Stimulated activated CD8-positive, alpha-beta memory T cell treated with anti-CD3 and anti-CD28 coated beads, Interleukin-4, amount 100 ng/mL, for 48 hours (primary cell): ENCODE results near the gene CYLD.
A peak's percentile ranks its signal among the peaks of the same experiment; 100 is the strongest.

Experiments used
- DNase-seq: peaks from one replicate; pipeline ENCODE4 v3.0.0-alpha.2; 2020

CYLD gene

GRCh38 chr16:50741781-50742575 lies at the start of gene CYLD:
CYLD (plus strand) TSS chr16:50742086; CDS start chr16:50749699, 7,613 bp downstream.
- DNase-seq, result peak; percentile 98

GRCh38 chr16:50692644-50692998 lies 49.3 kb upstream of the CYLD start:
- DNase-seq, result no peak

GRCh38 chr16:50692999-50693781 lies 48.7 kb upstream of the CYLD start, which contains the start of gene NOD2:
NOD2 (plus strand) TSS chr16:50693606; CDS start chr16:50699496, 5,890 bp downstream.
- no peak for DNase-seq

GRCh38 chr16:50694206-50694605 lies 47.7 kb upstream of the CYLD start:
- no peak for DNase-seq

- DNase-seq, result no peak
Observed at GRCh38 chr16:50695017-50696000, 46.6 kb upstream of the CYLD start.

GRCh38 chr16:50696126-50696525 lies 45.8 kb upstream of the CYLD start:
- no peak for DNase-seq

- peak; percentile 76 for DNase-seq
Observed at GRCh38 chr16:50696575-50697420, 45.1 kb upstream of the CYLD start.

GRCh38 chr16:50697421-50697715 lies 44.5 kb upstream of the CYLD start:
- no peak for DNase-seq

GRCh38 chr16:50697881-50698767 lies 43.8 kb upstream of the CYLD start:
- peak; percentile 79 for DNase-seq

- DNase-seq, result peak; percentile 81
Observed at GRCh38 chr16:50699326-50700159, 42.3 kb upstream of the CYLD start.

- DNase-seq, result no peak
Observed at GRCh38 chr16:50702725-50703124, 39.2 kb upstream of the CYLD start.

- DNase-seq, result no peak
Observed at GRCh38 chr16:50704245-50704644, 37.6 kb upstream of the CYLD start.

- DNase-seq, result no peak
Observed at GRCh38 chr16:50705436-50706110, 36.3 kb upstream of the CYLD start.

GRCh38 chr16:50706250-50706649 lies 35.6 kb upstream of the CYLD start:
- DNase-seq, result no peak

GRCh38 chr16:50708373-50709060 lies 33.4 kb upstream of the CYLD start:
- peak; percentile 57 for DNase-seq

GRCh38 chr16:50709061-50709684 lies 32.7 kb upstream of the CYLD start:
- no peak for DNase-seq

GRCh38 chr16:50709980-50710379 lies 31.9 kb upstream of the CYLD start:
- no peak for DNase-seq

- DNase-seq, result no peak
Observed at GRCh38 chr16:50711040-50711439, 30.8 kb upstream of the CYLD start.
